HG03565 (cell line): ENCODE data around the gene TBX6.
A peak's percentile ranks its signal among the peaks of the same experiment; 100 is the strongest.

Source experiments
- ATAC-seq: cut with Tn5 transposase; IDR thresholded peaks from one replicate; pipeline ENCODE4 v1.9.1; 2021; ENCODE audit warnings: mild to moderate bottlenecking, moderate library complexity; ENCODE audit not compliant: unreplicated experiment

The TBX6 gene

DNA sequence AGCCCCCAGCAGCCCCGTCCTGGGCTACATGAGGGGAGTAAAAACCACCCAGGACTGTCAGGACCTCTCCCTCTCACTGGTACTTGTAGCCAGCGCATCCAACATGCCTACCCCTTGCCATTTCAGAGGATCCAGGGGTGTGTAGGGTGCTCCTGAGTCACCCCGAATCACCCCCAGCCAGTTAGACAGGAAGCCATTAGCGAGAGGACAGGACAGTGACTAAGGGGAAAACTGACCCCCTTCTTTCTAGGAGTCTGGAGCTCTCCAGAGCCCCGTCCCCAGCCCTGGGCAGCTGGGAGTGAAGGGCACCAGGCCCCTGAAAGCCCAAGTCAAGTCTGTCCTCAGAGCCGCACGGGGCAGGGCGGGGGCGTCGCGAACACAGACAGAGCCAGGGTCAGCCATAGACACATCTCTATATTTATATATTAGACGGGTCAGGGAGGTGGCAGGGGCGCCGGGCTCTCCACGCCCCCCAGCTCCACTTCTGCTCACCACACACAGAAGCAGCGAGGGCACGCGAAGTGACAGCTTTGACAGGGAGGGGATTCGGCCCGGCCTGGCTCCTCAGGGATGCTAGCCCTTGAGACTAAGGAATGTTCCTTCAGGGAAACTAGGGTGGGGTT lies 22.1 kb upstream of the TBX6 start:
- ATAC-seq = no peak

DNA sequence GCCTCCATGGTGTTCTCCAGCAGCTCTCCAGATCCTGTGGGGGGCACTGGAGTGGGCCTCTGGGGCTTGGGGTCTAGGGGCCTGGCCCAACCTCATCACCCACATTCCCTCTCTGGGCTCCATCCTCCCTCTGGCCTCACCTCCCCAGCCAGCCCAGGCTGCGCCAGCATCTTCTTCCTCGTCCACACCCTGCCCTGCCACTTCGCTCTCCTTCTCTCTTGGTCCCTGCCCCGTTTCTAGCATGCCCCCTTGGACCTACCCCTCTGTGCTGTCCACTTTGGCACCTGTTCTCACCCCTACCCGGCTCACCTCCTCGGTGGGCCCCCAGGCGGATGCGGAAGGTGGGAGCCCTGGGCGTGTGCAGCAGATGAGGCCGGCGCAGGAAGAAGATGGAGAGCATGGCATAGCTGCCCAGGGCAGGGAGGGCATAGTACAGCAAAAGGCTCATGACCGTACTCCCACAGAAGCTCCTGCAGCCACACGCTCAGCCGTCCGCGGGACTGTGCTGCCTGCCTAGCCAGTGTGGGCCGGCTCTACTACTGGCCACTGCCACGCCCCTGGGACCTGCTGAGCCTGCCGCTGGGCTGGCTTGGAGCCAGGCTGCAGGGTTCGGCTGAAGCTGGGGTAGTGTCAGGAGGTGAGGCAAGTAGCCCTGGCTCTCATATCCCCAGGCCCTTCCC lies 21.4 kb upstream of the TBX6 start, which contains the start of gene GDPD3:
Gene GDPD3, minus strand, starts transcription at position 507 of the 680 bp plus-strand sequence. Its CDS starts 59 bp downstream, at position 448.
- no peak for ATAC-seq

DNA sequence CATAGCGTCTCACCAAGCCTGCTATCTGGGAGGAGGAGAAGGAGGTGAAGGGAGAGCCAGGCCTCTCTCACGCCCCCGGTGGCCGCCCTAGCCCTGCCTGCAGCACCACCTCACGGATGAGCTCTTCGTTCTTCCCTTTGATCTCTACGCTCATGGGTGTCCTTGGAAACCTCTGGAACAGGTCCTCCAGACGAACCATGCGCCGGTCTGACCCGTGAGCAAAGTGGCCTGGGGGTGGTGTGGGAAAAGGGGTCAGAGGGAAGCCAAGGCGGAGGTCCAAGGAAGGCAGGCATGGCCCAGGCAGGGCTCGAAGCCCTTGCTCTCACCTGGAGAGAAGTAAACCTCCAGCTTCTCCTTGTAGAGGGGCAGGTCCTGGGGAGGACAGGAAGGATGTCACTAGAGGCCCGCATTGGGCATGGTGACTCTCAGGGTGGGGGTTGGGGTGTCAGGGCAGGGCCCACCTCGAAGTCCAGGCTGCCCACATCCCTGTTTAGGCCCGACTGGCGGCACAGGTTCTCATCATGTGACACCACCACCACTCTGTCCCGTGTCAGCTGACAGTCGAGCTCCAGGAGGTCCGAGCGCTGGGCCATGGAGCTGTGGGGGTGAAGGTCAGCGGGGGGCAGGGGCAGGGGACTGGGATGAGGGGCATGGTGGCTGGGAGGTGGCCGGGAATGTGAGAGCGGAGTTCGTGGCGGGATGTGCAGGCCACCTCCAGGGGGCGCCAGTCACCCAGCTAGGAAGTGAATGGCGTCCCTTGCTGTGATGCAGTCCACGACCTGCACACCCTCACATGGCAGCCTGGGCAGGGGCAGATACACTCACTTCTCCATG lies 20.7 kb upstream of the TBX6 start:
- ATAC-seq = no peak

GRCh38 chr16:30110661-30111060 lies 18.9 kb upstream of the TBX6 start:
- ATAC-seq = no peak

- no peak for ATAC-seq
These were observed 16.5 kb upstream of the TBX6 start for GRCh38 chr16:30108059-30108850.

- ATAC-seq = no peak
These were observed 12.8 kb upstream of the TBX6 start for GRCh38 chr16:30104492-30104891.

DNA sequence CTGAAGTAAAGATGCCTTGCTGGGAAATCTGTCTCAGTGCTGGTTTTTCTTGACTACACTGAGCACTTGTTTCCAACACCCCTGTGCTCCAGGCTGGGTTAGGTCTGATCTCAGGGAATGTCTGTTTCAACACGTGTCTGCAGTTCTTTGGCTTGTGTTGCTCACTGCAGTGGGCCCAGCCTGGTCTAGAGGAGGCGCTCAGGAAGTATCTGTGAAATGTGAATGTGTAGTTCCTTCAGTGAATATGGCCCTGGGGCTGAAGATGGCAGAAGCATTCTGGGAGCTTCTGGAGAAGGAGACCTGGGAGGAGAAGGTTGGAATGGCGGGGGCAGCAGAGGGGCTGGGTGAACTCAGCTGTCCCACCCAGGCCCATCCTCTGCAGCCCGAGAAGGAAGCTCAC lies 12.4 kb upstream of the TBX6 start:
- ATAC-seq = no peak

DNA sequence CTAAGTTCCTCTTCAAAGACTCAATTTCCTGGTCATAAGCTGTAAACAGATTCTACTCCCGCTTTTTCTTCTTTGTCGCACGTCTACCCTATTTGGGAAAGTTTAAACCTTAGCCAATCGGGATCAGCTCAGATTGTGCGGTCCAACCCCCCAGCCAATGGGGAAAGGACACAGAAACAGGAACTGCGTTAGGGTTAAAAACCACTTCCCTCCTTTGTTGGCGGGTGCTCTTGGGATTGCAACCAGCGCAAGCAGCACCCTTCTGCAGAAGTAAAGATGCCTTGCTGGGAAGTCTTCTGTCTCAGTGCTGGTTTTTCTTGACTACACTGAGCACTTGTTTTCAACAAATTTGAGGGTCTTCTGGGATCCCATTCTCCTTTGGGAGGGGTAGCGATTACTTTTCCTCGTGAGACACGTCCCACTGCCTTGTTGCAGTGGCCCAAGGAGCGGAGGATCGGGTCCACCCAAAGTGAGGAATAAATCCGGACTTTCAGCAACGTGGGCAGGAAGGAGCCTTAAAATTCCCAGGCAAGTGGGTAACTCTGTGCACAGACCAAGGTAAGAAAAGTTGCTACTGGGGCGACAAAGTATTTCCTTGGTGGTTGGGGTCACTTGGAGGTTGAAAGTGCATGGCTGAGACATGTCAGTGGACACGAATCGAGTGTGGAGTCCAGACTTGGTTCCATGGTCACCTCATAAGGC lies 5.3 kb upstream of the TBX6 start:
- ATAC-seq = no peak

GRCh38 chr16:30096105-30096861 lies 4.6 kb upstream of the TBX6 start, which contains the start of gene YPEL3:
Gene YPEL3, minus strand, starts transcription at chr16:30096213. Its CDS starts 731 bp downstream, at chr16:30095482.
- ATAC-seq = peak; percentile 31

GRCh38 chr16:30095166-30096078 lies 3.7 kb upstream of the TBX6 start:
- ATAC-seq = no peak

GRCh38 chr16:30094541-30095165 lies 2.9 kb upstream of the TBX6 start:
- ATAC-seq = no peak

- ATAC-seq = peak; percentile 36
These were observed 768 bp upstream of the TBX6 start for GRCh38 chr16:30092373-30093010.

- no peak for ATAC-seq
These were observed 953 bp downstream of the TBX6 start for GRCh38 chr16:30090610-30091331.

DNA sequence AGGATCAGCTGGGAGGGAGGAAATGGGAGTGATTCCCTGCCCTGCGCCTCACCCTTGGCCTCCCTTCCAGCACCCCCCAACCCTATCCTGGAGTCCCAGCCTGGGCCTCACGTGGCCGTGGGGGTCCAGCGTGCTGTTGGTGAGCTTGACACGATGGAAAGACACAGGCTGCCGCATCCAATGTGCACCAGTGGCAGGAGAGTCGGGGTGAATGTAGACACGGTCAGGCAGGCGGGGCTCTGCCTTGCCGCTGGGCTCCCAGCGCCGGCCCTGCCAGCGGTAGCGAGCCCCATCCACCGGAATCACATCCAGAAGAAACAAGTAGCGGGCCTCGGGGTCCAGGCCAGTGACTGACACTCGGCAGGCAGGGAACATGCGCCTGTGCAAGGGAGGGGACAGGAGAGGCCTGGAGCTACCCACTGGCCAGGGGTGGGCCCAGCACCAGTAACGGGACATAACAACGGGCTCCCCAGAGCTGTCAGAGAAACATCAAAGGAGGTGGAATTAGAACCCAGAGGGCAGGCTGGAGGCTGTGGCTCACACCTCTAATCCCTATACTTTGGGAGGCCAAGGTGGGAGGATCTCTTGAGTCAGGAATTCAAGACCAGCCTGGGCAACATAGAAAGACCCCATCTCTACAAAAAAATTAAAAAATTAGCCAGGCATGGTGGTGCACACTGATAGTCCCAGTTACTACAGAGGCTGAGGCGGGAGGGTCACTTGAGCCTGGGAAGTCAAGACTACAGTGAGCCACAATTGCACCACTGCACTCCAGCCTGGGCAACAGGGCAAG lies 2.7 kb downstream of the TBX6 start:
- no peak for ATAC-seq

DNA sequence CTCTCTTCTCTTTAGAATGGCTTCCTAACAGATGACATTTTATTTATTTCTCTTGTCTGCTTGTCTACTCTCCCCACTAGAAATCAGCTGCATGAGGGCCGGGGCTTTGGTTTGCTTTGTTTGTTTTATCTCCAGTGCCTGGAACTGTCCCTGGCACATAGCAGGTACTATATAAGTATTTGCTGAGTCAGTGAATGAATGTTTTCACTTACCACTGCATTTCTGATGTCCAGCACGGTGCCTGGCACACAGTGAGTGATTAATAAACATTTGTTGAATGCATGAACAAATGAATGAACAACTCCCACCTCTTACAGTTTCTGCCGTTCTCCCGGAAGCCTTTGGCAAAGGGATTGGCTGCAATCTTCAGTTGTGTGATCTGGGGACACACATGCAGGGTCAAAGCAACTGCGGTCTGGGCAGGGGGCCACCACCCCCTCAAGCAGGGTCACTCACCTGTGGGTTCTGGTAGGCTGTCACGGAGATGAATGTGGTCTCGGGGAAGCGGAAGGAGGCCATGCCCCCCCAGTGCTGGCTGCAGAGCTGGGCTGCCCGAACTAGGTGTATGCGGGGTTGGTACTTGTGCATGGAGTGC lies 3.4 kb downstream of the TBX6 start:
- no peak for ATAC-seq
